ENCODE data around the gene ADTRP.
A peak's percentile ranks its signal among the peaks of the same experiment; 100 is the strongest.

The ADTRP gene

DNA sequence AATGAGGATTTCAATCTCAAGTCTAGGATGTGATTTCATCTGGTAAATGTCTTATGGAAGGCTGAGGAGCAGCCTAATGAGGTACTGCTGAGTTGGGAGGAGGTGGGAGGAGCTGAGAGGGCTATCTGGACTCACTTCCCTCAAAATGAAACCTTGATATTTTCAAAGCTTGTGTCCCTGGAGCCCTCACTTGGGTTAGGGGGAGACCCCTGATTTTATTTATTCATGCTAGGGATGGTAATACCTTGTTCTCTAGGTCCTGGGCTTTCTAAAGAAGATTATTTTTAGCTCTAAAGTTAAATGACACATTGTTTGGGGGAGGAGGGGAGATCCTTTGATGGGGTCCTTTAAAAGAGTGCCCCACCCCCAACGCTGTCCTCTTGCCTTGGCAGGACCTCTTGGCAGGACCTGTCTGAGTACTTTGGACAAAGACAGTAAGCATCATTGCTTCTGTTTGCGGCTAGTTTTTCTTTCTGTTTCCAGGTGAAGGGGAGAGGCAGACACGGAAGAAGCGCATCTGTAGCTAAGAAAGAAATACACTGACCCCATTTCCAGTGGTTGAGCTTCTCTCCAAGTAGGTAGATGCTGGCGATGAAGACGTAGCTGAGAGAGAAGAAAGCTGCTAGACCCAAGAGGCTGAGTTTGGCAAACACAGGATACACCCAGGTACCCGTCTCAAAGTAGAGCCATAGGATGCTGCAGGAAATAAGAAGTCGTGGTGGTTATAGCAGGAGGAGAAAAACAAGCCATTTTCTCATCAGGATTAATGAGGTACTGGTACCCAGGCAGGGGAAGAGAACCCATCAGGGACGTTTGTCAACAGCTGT lies 55.6 kb downstream of the ADTRP start:
- DNase-seq (ENCODE audit: low spot score) = no peak

GRCh38 chr6:11722220-11722619 lies 56.4 kb downstream of the ADTRP start:
- no peak for DNase-seq (ENCODE audit: low spot score)

- no peak for DNase-seq (ENCODE audit: low spot score)
Measured at GRCh38 chr6:11718463-11718862, 60.1 kb downstream of the ADTRP start.

- DNase-seq (ENCODE audit: low spot score) = no peak
Measured at GRCh38 chr6:11718031-11718430, 60.6 kb downstream of the ADTRP start.

DNA sequence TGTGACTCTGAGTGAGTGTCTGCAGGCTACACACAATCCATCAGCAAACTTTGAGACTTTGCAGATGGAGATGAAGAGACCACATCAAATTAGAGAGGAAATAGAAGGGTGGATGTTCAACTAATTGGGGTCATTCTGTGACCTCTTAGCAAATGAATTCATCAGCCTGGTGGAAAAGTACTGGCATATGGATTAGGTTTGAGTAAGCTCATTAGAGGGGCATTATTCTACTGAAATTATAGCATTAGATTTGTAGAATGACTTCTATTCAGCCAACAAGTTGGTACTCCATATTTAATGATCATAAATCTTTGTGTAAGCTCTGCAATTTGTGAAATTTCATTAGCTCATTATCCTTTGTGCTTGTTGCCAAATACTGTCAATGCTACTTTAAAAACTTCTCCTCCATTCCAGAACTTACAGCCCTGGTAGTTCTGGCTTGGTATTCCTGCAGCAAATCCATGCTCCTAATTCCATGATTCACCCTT lies 63.8 kb downstream of the ADTRP start:
- no peak for DNase-seq (ENCODE audit: low spot score)

DNA sequence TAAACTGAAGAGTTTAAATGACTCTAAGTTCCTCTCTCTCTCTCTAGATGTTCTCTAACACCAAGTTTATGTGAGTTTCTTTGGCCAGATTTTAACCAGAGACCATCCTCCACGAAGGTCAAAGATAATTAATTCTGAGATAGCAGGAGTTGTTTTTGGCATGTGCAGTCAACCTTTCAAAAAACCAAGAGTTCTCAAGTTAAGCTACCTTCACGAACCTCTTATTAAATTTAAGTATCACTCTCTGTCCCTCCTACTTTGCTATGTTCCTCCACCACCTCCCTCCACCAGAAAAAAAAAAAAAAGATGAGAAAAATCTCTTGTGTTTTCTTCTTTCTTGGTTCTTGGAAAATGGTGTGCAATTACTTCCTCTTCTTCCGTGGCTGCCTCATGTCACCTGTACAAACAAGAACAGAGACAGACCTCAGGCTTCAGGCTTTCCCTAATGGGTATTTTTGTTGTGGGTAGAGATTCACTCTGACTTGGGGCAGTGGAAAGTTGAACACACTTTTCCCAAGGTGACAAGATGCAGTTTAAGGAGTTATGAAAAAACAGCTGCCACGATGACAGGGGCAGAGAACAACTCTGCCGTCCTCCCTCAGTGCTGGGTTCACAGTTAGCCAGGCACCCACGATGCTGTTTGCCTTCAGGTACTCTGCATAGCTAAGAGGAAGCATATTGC lies 64.3 kb downstream of the ADTRP start:
- DNase-seq (ENCODE audit: low spot score) = no peak

DNA sequence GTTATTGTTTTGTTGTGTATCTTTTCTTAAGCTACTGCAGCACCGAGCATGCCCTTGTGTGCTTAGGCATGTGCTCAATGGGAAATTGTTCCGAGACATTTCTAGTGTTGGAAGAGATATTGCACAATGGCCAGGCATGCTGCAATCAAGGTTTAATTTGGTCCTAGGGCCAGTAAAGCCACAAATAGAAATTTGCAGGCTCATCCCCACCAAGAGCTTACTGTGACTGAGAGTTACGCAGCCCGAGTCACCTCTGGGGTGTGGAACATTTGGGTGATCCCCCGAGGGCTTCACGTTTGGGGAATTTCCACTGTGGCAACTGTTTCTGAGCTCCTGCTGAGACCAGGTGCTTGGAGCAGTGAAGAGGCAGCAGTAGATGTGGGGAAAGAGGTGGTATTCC lies 65.8 kb downstream of the ADTRP start:
- no peak for DNase-seq (ENCODE audit: low spot score)

- no peak for DNase-seq (ENCODE audit: low spot score)
Measured at GRCh38 chr6:11711984-11712711, 66.5 kb downstream of the ADTRP start.

- DNase-seq (ENCODE audit: low spot score) = no peak
Measured at GRCh38 chr6:11711003-11711983, 67.3 kb downstream of the ADTRP start.

DNA sequence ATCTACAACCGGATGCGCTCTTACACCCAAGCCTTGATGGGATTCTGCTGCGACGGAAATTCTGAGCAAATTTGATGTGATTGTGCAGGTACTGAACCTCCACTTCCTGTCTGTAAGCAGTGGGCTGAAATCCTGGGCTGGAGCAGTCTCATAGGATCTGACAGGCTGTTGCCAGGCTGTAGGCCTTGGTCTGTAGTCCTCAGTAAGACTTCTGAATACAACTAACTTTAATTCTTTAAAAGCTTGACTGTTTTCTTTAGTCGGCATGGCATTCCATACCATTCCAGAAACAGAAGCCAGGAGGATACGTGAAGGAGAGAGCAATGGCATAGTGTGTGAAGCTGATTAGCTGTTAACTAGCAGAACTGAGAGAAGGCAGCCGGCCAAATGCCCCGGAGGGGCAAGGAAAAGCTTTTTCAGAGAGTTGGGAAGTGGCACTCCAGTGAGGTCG lies 68.3 kb downstream of the ADTRP start:
- DNase-seq (ENCODE audit: low spot score) = no peak

DNA sequence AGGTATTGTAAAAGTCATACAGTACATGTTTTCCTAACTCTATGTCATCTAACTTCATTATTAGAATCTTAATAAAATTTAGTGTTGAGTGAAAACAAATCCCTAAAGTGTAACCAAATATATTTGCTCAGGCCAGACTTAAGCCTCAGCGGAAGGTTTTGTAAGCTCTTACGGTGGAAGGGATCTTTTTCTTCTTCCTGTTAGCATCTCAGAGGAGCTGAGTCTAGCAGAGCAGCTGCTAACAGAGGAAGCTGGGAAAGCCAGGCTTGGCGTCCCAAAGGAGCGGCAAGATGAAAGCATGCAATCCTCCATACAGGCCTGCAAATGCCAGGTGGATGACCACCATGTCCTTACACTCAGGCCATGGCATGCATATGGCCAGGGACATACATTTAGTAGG lies 72.4 kb downstream of the ADTRP start:
- DNase-seq (ENCODE audit: low spot score) = no peak

DNA sequence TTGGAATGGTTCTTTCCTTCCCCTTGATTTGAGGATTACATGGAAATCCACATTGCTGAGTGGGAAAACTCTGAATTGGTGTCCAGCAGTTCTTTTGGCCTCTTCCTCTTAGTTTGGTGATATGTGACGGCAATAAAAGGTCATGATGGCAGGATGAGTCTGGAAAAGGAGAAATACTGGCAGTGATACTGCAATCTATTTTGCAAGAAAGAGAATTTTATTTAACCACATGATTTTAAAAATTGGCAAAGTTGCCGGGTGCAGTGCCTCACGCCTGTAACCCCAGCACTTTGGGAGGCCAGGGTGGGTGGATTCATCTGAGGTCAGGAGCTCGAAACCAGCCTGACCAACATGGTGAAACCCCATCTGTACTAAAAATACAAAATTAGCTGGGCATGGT lies 73.1 kb downstream of the ADTRP start:
- DNase-seq (ENCODE audit: low spot score) = no peak

DNA sequence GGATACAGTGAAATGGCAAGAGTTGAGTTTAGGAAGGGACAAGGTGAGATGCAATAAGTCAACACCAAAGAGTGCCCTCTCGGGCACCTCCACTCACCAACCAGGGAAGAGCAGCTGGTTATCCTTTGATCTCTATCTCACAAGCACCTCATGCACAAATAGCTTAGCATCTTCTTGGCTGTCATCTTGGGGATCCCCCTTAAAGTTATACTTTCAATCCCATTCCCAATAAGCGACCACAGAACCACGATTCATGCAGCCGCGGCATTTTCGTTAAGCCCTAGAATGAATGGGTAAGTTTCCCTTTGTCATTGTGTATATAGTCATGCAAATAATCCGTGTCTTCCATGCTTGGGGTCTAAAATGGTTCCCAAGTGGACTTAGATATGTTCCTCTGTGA lies 73.5 kb downstream of the ADTRP start:
- no peak for DNase-seq (ENCODE audit: low spot score)

GRCh38 chr6:11703725-11704124 lies 74.9 kb downstream of the ADTRP start:
- no peak for DNase-seq (ENCODE audit: low spot score)

- no peak for DNase-seq (ENCODE audit: low spot score)
Measured at GRCh38 chr6:11702500-11703130, 76.0 kb downstream of the ADTRP start.

DNA sequence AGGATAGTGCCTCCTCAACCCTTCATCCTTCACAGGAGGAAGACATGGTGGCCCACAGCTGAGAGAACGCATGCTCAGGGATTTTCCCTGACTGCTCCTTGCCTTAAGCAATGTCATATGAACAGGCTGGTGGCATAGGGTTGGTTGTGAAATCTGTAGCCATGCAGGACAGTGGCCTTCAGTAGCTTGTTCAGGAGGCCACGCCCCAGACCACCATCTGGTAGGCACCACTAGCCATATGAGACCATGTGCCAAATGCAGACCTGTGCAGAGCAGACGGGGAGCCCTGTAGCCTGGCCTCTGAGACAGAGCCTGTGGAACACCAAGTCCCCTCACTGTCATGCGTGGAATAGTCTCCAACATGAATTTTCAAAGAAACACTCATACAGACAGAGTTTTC lies 76.5 kb downstream of the ADTRP start:
- DNase-seq (ENCODE audit: low spot score) = no peak

DNA sequence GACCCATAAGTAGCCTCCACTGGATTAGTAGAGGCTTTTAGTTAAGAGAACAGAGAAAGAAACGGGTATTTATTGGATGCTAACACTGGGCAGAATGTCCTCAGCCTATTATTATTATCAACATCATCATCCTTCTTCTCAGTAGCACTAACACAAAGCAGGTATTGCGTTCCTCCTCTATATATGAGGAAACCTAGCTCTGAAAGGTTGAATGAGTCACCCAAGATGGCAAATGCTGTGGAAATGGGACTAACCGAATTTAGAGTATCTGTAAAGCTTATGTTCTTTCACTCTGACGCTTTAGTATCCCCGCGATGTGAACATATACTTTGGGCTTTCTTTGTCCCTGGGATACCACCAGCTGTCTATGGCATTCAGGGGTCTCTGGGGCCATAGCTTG lies 77.0 kb downstream of the ADTRP start:
- DNase-seq (ENCODE audit: low spot score) = no peak

DNA sequence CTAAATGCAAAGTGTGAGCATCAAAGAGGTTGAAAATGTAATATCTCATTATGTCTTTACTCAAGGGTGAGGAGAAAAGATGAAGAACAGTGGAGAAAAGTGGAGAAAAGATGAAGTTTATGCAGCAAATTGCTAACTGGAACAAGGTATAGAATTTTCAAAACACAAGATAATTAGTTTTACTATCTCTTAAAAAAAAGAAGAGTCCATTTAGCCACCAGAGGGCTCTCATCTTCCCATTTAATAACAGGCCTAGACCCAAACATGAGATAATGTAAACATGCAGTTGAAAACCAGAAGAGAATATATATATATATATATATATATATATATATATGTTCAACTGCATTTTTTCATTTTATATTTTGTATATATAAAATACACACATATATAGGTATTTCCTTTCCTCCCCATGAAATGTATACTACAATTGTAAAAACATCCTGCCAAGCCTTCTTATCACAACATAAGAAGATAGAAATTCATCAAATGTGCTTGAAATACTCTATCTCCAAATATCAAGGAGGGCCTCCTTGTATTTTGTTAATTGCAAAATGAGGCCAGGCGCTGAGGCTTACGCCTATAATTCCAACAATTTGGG lies 78.4 kb downstream of the ADTRP start:
- DNase-seq (ENCODE audit: low spot score) = peak; percentile 34

DNA sequence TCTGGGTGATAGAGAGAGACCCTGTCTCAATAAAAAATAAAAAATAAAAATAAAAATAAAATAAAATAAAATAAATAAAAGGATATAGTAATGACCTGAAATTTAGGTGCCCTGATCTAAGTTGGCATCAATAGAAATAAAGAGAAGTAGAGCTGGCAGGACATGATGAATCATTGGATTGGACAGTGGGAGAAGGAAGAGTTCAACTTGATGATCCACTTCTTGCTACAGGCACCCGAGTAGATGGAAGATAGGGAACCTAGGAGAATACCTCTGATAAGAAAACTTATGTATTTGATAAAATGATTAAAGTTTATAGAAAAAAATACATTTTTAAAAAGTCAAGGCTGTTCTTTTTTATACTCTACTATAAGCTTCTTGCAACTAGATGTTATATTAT lies 79.0 kb downstream of the ADTRP start:
- no peak for DNase-seq (ENCODE audit: low spot score)

Measured in iPS-NIHi11 (cell line).